HUES48 (cell line): Measurements from ENCODE around the gene CCIN.
"Not testable (repeated sequence)": the region's sequence is repeated elsewhere in the genome, so short reads cannot be mapped to it uniquely, and the experiment has no call there.

Experiments
- H3K27ac ChIP-seq: one replicate; pipeline ENCODE4 v1.7.0; 2013; ENCODE audit warnings: low read depth, low read length, inconsistent platforms
- H3K27me3 ChIP-seq: 2 replicates; pipeline ENCODE4 v1.6.1; 2013; ENCODE audit warnings: mild to moderate bottlenecking, low read length; ENCODE audit not compliant: control insufficient read depth, insufficient read depth
- H3K36me3 ChIP-seq: 2 replicates; pipeline ENCODE4 v1.6.1; 2013; ENCODE audit warnings: low read length; ENCODE audit not compliant: control insufficient read depth, insufficient read depth
- H3K4me1 ChIP-seq: 2 replicates; pipeline ENCODE4 v1.6.1; 2013; ENCODE audit warnings: mild to moderate bottlenecking, low read length; ENCODE audit not compliant: control insufficient read depth, insufficient read depth
- H3K4me3 ChIP-seq: 2 replicates; pipeline ENCODE4 v1.5.1; 2013; ENCODE audit warnings: mild to moderate bottlenecking, low read depth, low read length
- H3K9ac ChIP-seq: 2 replicates; pipeline ENCODE4 v1.6.1; 2013; ENCODE audit warnings: mild to moderate bottlenecking, low read depth, low read length, moderate library complexity
- H3K9me3 ChIP-seq: 2 replicates; pipeline ENCODE4 v1.6.1; 2013; ENCODE audit warnings: low read length; ENCODE audit not compliant: control insufficient read depth, insufficient read depth

CCIN gene

DNA sequence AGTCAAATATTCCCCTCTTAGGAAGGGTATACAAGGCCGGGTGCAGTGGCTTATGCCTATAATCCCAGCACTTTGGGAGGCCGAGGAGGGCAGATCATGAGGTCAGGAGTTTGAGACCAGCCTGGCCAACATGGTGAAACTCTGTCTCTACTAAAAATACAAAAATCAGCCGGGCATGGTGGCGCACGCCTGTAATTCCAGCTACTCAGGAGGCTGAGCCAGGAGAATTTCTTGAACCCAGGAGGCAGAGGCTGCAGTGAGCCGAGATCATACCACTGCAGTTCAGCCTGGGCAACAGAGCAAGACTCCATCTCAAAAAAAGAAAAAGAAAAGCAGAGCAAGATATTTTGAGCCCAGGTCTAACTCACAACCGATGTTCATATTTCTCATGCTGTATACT lies 37.5 kb upstream of the CCIN start:
- not testable (repeated sequence) for H3K9ac ChIP-seq, H3K36me3 ChIP-seq, H3K9me3 ChIP-seq, H3K27ac ChIP-seq, H3K4me3 ChIP-seq
- H3K4me1 ChIP-seq: peaks cover 16% of the 10 kb centered on the region
- H3K27me3 ChIP-seq: peaks cover 40% of the 10 kb centered on the region

DNA sequence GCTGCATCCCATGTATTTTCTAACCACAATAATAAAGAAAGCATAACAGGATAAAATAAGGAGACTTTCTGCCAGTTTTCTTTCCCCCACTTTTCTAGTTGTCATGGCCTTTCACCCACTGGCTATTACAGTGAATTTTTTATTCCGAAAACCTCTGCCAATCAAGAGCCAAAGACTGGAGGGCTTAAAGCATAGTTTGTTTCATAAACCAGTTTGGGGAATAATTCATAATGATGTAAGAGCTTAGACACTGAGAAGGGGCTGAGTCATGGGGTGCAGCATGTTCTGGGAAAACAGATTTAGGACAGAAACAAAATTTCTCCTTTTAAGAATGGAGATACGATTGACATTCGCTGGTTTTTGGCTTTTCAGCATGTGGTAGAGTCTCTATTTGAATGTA lies 37.1 kb upstream of the CCIN start:
- no peaks in the 10 kb centered on the region for H3K9me3 ChIP-seq
- H3K27ac ChIP-seq: no peak overlapping the region
- H3K27me3 ChIP-seq: peaks cover 44% of the 10 kb centered on the region
- H3K36me3 ChIP-seq: no peaks in the 10 kb centered on the region
- no peak overlapping the region for H3K9ac ChIP-seq
- peaks cover 16% of the 10 kb centered on the region for H3K4me1 ChIP-seq
- H3K4me3 ChIP-seq: no peak overlapping the region

DNA sequence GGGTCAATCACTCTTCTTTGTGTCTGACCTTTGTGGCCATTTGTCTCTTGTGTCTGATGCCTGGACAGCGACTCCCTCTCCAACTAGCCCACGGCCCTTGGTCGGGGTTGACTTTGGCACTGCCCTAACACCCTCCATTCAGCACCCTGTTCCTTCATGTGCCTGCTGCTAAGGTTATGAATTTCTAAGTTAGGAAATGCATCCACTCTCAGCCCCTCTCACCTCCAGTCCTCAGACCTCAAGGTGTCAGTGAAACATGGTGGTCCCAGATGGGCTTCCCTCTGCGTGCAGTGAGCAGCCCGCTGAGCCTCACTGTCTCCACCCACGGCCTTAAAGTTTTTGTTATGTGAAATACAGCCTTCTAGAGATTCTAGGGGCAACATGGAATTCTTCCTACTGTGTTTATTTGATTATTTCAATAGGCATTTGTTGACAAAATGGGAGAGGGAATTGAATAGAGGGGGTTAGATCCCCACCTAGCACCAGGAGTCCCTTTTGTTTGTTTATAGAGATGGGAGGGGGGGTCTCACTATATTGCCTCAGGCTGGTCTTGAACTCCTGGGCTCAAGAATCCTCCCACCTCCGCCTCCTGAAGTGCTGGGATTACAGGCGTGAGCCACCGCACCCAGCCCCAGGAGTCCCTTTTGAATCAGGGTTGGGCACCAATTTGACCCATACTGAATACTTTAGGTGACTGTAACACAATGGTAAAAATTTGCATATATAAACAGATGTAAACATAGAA lies 34.3 kb upstream of the CCIN start:
- H3K4me1 ChIP-seq: peaks cover 24% of the 10 kb centered on the region
- H3K9me3 ChIP-seq: no peaks in the 10 kb centered on the region
- H3K4me3 ChIP-seq: peak overlapping the region; percentile 80
- H3K9ac ChIP-seq: no peak overlapping the region
- peaks cover 73% of the 10 kb centered on the region for H3K27me3 ChIP-seq
- H3K36me3 ChIP-seq: no peaks in the 10 kb centered on the region
- peak overlapping the region; percentile 7 for H3K27ac ChIP-seq

DNA sequence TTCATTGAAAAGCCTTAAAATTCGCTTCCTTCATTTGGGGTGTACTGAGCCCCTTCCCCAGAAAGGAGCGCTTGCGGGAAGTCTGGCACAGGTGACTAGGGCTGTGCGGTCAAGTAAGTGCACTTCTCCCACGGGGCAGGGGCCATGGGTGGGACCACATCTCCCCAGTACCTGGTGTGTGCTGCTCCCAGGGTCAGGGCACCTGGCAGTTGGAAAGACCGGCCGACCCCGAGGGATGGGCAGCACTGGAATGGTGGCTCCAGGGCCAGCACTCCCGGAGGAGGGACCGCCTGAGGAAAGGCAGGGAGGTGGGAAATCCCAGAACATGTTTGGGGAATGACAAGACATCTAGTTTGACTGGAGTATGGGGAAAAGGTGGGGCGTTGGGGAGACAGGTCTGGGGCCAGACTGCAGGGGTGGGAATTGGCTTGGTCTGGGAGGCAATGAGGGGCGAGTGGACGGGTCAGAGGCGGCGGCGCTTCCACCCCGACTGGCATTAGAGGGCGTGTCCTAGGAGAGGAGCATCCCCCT lies 33.4 kb upstream of the CCIN start:
- H3K4me3 ChIP-seq: peak overlapping the region; percentile 80
- no peak overlapping the region for H3K9ac ChIP-seq
- no peak overlapping the region for H3K27ac ChIP-seq
- H3K36me3 ChIP-seq: no peaks in the 10 kb centered on the region
- peaks cover 24% of the 10 kb centered on the region for H3K4me1 ChIP-seq
- H3K9me3 ChIP-seq: no peaks in the 10 kb centered on the region
- H3K27me3 ChIP-seq: peaks cover 81% of the 10 kb centered on the region

DNA sequence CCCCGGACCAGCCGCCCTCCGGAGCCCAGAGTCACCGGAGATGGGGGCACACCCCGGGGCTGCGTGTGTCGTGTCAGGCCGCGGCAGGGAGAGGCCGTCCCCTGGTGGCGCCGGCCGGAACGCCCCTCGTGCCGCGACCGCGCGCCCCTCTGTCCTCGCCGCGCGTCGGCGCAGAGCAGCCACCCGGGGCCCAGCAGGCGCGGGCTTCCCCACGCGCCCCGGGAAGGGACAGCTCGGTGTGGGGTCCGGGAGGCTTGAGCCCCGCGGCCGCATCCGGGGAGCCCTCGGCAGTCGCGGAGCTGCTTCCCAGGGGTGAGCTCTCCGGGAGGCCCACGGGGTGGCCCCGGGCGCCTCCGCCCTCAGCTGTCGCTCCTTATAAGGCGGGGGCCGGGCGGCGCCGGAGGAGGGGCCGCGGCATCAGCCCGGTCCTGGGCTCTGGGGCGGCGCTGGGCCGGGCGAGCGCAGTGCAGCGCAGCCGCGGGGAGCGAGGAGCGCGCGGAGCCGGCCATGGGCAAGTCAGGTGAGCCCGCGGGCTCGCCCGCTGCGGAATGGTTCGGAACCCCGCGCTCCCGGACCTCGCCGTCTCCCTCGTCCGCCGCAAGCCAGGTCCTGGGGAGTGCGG lies 32.8 kb upstream of the CCIN start, which contains the start of gene GLIPR2:
Gene GLIPR2, plus strand, starts transcription at position 462 of the 622 bp plus-strand sequence. Its CDS starts 46 bp downstream, at position 508.
- peak within 1 kb of the TSS; percentile 45 for H3K9ac ChIP-seq
- H3K36me3 ChIP-seq: no peaks in the 10 kb centered on the region
- no peaks in the 10 kb centered on the region for H3K9me3 ChIP-seq
- no peak within 1 kb of the TSS for H3K27ac ChIP-seq
- peak within 1 kb of the TSS; percentile 80 for H3K4me3 ChIP-seq
- peaks cover 24% of the 10 kb centered on the region for H3K4me1 ChIP-seq
- H3K27me3 ChIP-seq: peaks cover 85% of the 10 kb centered on the region

DNA sequence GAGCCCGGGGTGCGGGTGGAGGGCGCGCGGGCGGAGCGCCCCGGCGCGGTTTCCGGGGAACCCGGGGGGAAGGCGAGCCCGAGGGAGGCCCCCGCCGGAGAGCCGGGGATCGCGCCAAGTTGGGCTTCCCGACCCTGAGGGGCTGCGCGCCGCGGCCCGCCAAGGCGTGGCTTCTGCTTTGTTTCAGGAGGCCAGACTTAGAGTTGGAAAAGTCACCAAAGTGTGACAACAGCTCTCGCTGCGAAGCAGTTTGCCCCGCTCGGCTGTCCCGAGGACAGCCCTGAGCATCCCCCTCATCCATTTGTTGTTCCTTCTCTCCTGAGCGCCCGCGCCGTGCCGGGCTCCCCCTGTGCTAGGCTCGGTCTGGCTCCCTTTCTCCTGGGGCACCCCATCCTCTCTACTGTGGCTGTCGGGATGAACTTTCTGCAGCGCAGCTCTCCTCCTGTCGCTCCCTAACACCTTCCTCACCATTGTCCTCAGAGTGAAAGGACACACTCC lies 32.2 kb upstream of the CCIN start:
- peak overlapping the region; percentile 45 for H3K9ac ChIP-seq
- no peak overlapping the region for H3K27ac ChIP-seq
- peak overlapping the region; percentile 80 for H3K4me3 ChIP-seq
- no peaks in the 10 kb centered on the region for H3K36me3 ChIP-seq
- H3K27me3 ChIP-seq: peaks cover 85% of the 10 kb centered on the region
- H3K9me3 ChIP-seq: no peaks in the 10 kb centered on the region
- H3K4me1 ChIP-seq: peaks cover 22% of the 10 kb centered on the region

DNA sequence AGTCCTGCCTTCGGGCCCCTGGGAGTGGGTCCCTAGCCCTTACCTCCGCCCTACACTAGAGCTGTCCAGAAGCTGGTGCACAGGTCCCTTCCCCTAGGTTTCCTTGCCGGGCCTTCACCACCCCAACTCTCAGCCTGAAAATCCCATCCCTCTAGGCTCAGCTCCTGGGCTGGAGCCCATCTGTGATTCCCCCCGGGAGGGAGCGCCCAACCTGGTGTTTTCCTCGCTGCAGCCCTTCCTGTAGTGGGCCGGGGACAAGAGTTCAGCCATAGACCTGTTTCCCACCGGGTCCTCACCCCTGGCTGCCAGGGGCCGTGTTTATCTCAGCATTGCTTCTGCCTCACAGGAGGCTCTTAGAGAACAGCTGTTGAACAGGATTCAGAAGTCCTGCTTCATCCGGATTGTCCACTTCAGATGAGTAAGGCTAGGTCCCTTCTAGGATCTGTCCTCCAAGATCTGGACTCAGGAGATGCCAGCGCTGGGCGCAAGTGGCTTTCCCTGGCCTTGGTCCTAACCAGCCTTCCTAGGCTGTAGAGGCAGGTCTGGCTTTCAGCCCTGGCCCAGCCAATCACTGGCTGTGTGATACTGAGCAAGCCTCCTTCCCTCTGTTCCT lies 31.7 kb upstream of the CCIN start:
- peaks cover 85% of the 10 kb centered on the region for H3K27me3 ChIP-seq
- H3K9ac ChIP-seq: no peak overlapping the region
- H3K27ac ChIP-seq: no peak overlapping the region
- H3K36me3 ChIP-seq: no peaks in the 10 kb centered on the region
- no peaks in the 10 kb centered on the region for H3K9me3 ChIP-seq
- peak overlapping the region; percentile 80 for H3K4me3 ChIP-seq
- H3K4me1 ChIP-seq: peaks cover 20% of the 10 kb centered on the region

DNA sequence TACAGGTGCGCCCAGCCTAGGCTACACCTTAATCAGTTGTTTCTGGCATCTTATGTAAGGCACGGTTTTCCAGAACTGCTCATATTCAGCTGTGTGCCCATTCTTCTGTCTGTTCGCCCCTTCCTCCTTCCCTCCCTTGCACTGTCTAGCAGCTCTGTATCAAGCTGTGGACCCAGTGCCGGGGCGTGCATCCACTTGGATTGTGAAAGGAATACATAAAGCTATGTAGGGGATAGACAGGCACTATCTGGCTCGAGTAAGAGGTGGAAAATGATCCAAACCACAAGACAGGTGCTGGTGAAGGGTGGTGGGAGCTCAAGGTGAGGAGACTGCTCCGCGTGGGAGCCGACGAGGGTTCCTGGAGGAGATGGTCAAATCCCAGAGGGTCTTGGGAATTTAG lies 30.7 kb upstream of the CCIN start:
- H3K27ac ChIP-seq: no peak overlapping the region
- H3K4me1 ChIP-seq: peaks cover 20% of the 10 kb centered on the region
- peaks cover 76% of the 10 kb centered on the region for H3K27me3 ChIP-seq
- no peak overlapping the region for H3K9ac ChIP-seq
- no peaks in the 10 kb centered on the region for H3K9me3 ChIP-seq
- H3K4me3 ChIP-seq: no peak overlapping the region
- H3K36me3 ChIP-seq: no peaks in the 10 kb centered on the region

DNA sequence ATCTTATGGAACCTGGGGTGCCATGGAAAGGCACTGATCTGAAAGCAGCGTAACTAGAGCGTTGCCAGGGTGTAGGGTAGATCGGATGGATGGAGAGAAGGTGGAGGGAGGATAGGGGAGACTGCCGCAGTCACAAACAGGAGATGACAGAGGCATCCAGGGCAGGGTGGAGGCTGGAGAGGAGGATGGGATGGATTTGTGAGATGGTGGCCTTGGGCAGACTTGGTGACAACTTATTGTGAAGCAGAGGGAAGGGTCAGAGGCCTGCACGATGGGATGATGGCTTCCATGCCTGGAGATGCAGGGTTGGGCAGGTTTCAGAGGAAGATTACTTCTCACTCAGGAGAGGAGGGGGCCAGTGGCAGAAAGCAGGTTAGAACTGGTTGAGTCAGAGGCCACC lies 30.3 kb upstream of the CCIN start:
- Histone ChIP-seq H3K9ac (no peak overlapping the region), H3K4me1 (peaks cover 20% of the 10 kb centered on the region), H3K36me3 (no peaks in the 10 kb centered on the region), H3K27me3 (peaks cover 72% of the 10 kb centered on the region), H3K27ac (no peak overlapping the region), H3K4me3 (no peak overlapping the region), H3K9me3 (no peaks in the 10 kb centered on the region)

DNA sequence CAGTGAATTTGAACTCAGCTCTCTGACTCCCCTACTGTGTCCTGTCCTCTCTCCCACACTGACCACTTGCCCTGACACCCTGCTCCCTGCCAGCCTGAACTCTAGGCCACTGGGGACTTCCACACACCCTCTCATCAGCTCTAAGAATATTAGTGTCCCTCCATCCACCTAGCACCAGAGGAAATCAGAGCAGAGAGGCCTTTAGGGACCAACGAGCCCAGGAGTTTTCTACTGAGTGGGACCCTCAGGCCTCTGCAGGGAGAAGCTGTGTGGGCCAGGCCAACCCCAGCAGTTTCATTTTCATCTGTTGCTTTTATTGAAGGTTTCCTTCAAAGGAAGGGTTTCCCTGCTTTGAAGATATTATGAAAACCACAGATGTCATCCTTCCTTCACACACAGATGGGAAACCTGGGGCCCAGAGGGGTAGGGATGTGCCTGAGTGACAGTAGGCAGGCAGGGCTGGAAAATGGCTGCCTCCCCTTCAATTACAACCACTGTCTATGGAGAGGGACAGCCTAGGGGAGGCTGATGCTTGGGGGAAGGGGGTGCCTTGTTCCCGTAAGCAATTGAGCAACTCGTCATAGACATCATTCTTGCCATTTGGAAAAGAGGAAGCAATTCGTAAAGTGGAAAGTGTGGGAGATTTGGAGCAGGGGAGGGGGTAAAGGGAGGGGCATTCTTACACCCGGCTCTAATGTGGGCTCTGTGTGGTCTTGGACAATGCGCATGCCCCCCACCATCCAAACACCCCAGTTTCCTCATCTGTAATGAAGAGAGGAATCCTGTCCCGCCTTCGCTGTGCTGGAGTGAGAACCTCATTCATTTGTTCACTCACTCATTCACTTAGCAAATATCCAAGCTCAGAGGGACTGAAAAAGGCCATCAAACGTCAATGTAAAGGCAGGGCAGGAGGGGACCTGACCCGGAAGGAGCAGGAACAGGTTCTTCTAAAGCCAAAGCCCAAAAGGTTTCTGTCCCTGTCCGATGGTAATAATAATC lies 28.8 kb upstream of the CCIN start:
- Histone ChIP-seq H3K9me3 (0 out of 2 replicates have a peak, but pooled peaks cover 3% of the 10 kb centered on the region), H3K4me3 (no peak overlapping the region), H3K4me1 (peaks cover 12% of the 10 kb centered on the region), H3K27me3 (peaks cover 57% of the 10 kb centered on the region), H3K27ac (no peak overlapping the region), H3K36me3 (no peaks in the 10 kb centered on the region), H3K9ac (no peak overlapping the region)
